ENCODE results near the gene UNC13B. TPM values are rescaled to one million over a fixed set of nuclear protein-coding genes. Genes with fewer than 3 reads are reported as not detected.

UNC13B gene
- total and polyA plus RNA-seq, 9 of the 15 experiments (the other 6 are each of a cell fraction or from before 2014, with no cell fraction given), result 2.4 to 11.5 (median 8.6) TPM

DNA sequence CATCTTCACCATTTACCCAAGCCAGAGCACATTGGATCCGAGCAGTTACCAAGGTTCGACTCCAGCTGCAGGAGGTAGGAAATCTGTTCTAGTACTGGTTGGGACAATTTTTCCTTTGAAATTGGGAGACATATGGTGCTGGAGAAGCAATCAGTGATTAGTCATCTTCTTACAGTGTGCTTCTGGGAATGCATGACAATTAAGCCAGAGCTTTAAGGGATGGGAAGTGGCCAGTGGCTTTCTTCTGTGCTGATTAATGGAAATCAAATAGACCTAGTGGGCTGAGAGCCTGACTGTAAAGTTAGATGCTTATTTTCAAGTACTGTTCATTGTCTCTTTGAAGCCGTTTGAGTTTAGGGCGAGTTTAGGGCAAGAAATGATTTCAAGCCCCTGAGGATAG is 152.1 kb downstream of the UNC13B start:
- in situ Hi-C loops (cut with MboI) (no loop called here), intact Hi-C loops (cut with micrococcal nuclease) (no loop called here)
- no TSS peak for BruUV-seq (replicated peaks)
- no peak overlapping the region for H2AFZ ChIP-seq (ENCODE audit: low read depth, low read length)
- no peak overlapping the region for H3K4me2 ChIP-seq (ENCODE audit: insufficient read depth, low read length)
- no peaks in the 10 kb centered on the region for H3K27me3 ChIP-seq (ENCODE audit: control insufficient read depth in 2 of 2, insufficient read depth in 2 of 2, low read length in 2 of 2)
- TF ChIP-seq ZNF431 (CRISPR knock-in tag; IDR thresholded peaks at IDR 0.05), result no peak
- no peak for TF ChIP-seq SMARCE1 (IDR thresholded peaks at IDR 0.05)
- TF ChIP-seq MTA3 (IDR thresholded peaks at IDR 0.05; ENCODE audit: borderline replicate concordance), result no peak
- no peak for TF ChIP-seq ZNF561 (CRISPR knock-in tag; conservative IDR thresholded peaks at IDR 0.05)
- TF ChIP-seq SMAD2 (IDR thresholded peaks at IDR 0.05; ENCODE audit: low read depth, low read length), result no peak
- TF ChIP-seq SAFB (IDR thresholded peaks at IDR 0.05; ENCODE audit: borderline replicate concordance, low read depth, low read length), result no peak
- TF ChIP-seq TARDBP (IDR thresholded peaks at IDR 0.05), result no peak
- TF ChIP-seq MIER1 (IDR thresholded peaks at IDR 0.05; ENCODE audit: low read depth), result no peak
- TF ChIP-seq PCBP1 (IDR thresholded peaks at IDR 0.05; ENCODE audit: low read depth, low read length, poor library complexity, severe bottlenecking), result no peak
- 58% methylated on average over 4 of the region's 4 CpGs for WGBS (ENCODE audit: insufficient coverage, low coverage, missing lambda C conversion rate)
- no peaks in the 10 kb centered on the region for H3K9me3 ChIP-seq (replicated peaks; ENCODE audit: control insufficient read depth, insufficient read depth, low read depth, low read length)
- H3K79me2 ChIP-seq (ENCODE audit: control insufficient read depth, insufficient read depth, low read length), result no peaks in the 10 kb centered on the region
- DNase-seq (ENCODE audit: extremely low read depth in 1 of 4, low spot score in 3 of 4), result no peak
- ChIA-PET POLR2A (no interaction called here), CTCF (ENCODE audit: low intra/inter-chr PET ratio) (no interaction called here)
- no peak overlapping the region for H3K27ac ChIP-seq (ENCODE audit: extremely low read depth, low read depth, low read length)
- no peak overlapping the region for H3K4me3 ChIP-seq
- peaks cover 0 to 13% of the 10 kb centered on the region in 2 experiments; a peak in 2 of 5 replicates for H3K4me1 ChIP-seq (replicated peaks in 1 of 2; ENCODE audit: control insufficient read depth in 2 of 2, insufficient read depth in 2 of 2, low read length in 2 of 2)
- no peak for ATAC-seq
- H3K36me3 ChIP-seq (ENCODE audit: control insufficient read depth, insufficient read depth, low read length), result no peaks in the 10 kb centered on the region
- no peak for FAIRE-seq
- no peak overlapping the region for H3K9ac ChIP-seq (ENCODE audit: insufficient read depth in 1 of 2, low read depth in 2 of 2, low read length in 2 of 2)
- no peaks in the 10 kb centered on the region for H3K9me1 ChIP-seq (ENCODE audit: control insufficient read depth, insufficient read depth, low read length)
- no peaks in the 10 kb centered on the region for H4K20me1 ChIP-seq (replicated peaks; ENCODE audit: control insufficient read depth, insufficient read depth, low read length)
